ENCODE data around the gene UGT1A10. TPM values are rescaled to one million over a fixed set of nuclear protein-coding genes. Genes with fewer than 3 reads are reported as not detected.

The UGT1A10 gene
- total and polyA plus RNA-seq, 2 of the 13 experiments (the other 11 are each of a cell fraction or from before 2014, with no cell fraction given): not detected

GRCh38 chr2:233773854-233774253, 137.6 kb downstream of the UGT1A10 start:
- no peak overlapping the region for H3K4me2 ChIP-seq (ENCODE audit: low read depth, low read length)
- WGBS (ENCODE audit: low lambda C conversion rate): 63% methylated on average over 5 of the region's 5 CpGs
- H2AFZ ChIP-seq (ENCODE audit: low read length): no peak overlapping the region
- H3K4me3 ChIP-seq (replicated peaks in 1 of 3; ENCODE audit: insufficient read depth in 1 of 3, low read depth in 2 of 3, low read length in 3 of 3): no peak overlapping the region
- BruUV-seq (replicated peaks): no TSS peak
- no peaks in the 10 kb centered on the region for H3K36me3 ChIP-seq (replicated peaks in 1 of 2; ENCODE audit: control insufficient read depth in 1 of 2, insufficient read depth in 2 of 2, low read length in 2 of 2)
- H3K4me1 ChIP-seq (ENCODE audit: insufficient read depth, low read length): no peaks in the 10 kb centered on the region
- H3K27me3 ChIP-seq (ENCODE audit: control insufficient read depth in 1 of 2, insufficient read depth in 2 of 2, low read length in 2 of 2): peaks cover 3 to 53% of the 10 kb centered on the region in 2 experiments; a peak in 4 of 5 replicates
- no peak for FAIRE-seq
- no peaks in the 10 kb centered on the region for H3K79me2 ChIP-seq (ENCODE audit: insufficient read depth, low read length)
- DNase-seq (ENCODE audit: low spot score): no peak
- peaks cover 5% of the 10 kb centered on the region; the same call in 1 of the 2 replicates for H3K9me3 ChIP-seq (ENCODE audit: low read length)
- no peak overlapping the region for H3K9ac ChIP-seq (ENCODE audit: insufficient read depth, low read depth, low read length)
- CTCF ChIA-PET (ENCODE audit: low intra/inter-chr PET ratio, low total read pairs): no interaction called here
- no peaks in the 10 kb centered on the region for H4K20me1 ChIP-seq (ENCODE audit: insufficient read depth, low read length)
- POLR2A ChIA-PET: no interaction called here
- TF ChIP-seq NFATC3 (CRISPR knock-in tag; IDR thresholded peaks at IDR 0.05) (no peak), HIC2 (CRISPR knock-in tag; IDR thresholded peaks at IDR 0.05; ENCODE audit: low read depth) (no peak), STAG1 (CRISPR knock-in tag; IDR thresholded peaks at IDR 0.05) (no peak), AGO2 (optimal IDR thresholded peaks at IDR 0.05; ENCODE audit: low read depth, low read length) (no peak), ZBTB26 (CRISPR knock-in tag; IDR thresholded peaks at IDR 0.05; ENCODE audit: borderline replicate concordance) (no peak), SNAPC5 (CRISPR knock-in tag; IDR thresholded peaks at IDR 0.05; ENCODE audit: borderline replicate concordance) (no peak), FOXP1 (IDR thresholded peaks at IDR 0.05) (0 out of 2 replicates have a peak, but pooled peaks have one; percentile 58), FOXP1 (CRISPR knock-in tag; IDR thresholded peaks at IDR 0.05) (no peak), RNF2 (conservative IDR thresholded peaks at IDR 0.05; ENCODE audit: low read depth) (no peak)
- no peak for ATAC-seq
- H3K27ac ChIP-seq (ENCODE audit: extremely low read length, insufficient read depth, low read length): no peak overlapping the region
- intact Hi-C loops (cut with micrococcal nuclease; ENCODE audit: unreplicated experiment) (no loop called here), in situ Hi-C loops (cut with HindIII; ENCODE audit: extremely low pct_ligation_motif_present, low pct_unique_long_range_greater_than_20kb) (no loop called here)
